K562 (cell line): ENCODE results near the gene OR11H1. TPM values are rescaled to one million over a fixed set of nuclear protein-coding genes. Genes with fewer than 3 reads are reported as not detected.
A peak's percentile ranks its signal among the peaks of the same experiment; 100 is the strongest.
"Not testable (repeated sequence)": the region's sequence is repeated elsewhere in the genome, so short reads cannot be mapped to it uniquely, and the experiment has no call there.

Source experiments
- ATAC-seq: fragments of 200-7000 bp; cut with Tn5 transposase; 3 replicates; pipeline ENCODE4 v1.9.1; 2020; ENCODE audit warnings: moderate library complexity
- BruUV-seq: library from RNA; stranded (reverse); fragments of 400-500 nt; replicated peaks from 2 replicates; lab custom pipeline; 2021; lab: Mats Ljungman, UMichigan
- CTCF ChIA-PET: fragments of 300-600 bp; formaldehyde crosslinking; extraction: SDS; loops from one replicate; lab custom pipeline; 2021; ENCODE audit warnings: low intra/inter-chr PET ratio; lab: Yijun Ruan, JAX
- POLR2A ChIA-PET: fragments of 300-600, 350-650 bp; sonication (Branson Sonifier 250); formaldehyde crosslinking; extraction: SDS; loops from one replicate; lab custom pipeline; 2021; ENCODE audit warnings: antibody characterized with exemption, inconsistent platforms; lab: Yijun Ruan, JAX
- DNase-seq, 4 experiments: peaks; one replicate each; pipeline versions ENCODE4 v3.0.0 to v3.0.0-alpha.2; 2011 to 2018; ENCODE audit warnings: low spot score in 3 of 4, mixed read lengths in 3 of 4; ENCODE audit errors: extremely low read depth in 1 of 4
- FAIRE-seq: peaks from 2 replicates; lab custom pipeline; 2011; peaks lifted over from hg19 to GRCh38; lab: Jason Lieb, UNC
- H2AFZ ChIP-seq: 2 replicates; pipeline ENCODE4 v1.6.0; 2011; ENCODE audit warnings: low read depth, low read length, control low read depth, inconsistent platforms
- H3K27ac ChIP-seq: fragments of 200-600 bp; 3 replicates; pipeline ENCODE4 v1.8.0; 2011; ENCODE audit warnings: low read depth, mild to moderate bottlenecking, control low read depth, inconsistent platforms, low read length, moderate library complexity, mixed read lengths; ENCODE audit errors: extremely low read depth
- H3K27me3 ChIP-seq, 2 experiments: fragments of 300-600 bp in 1 of 2; 2 replicates in 1 of 2; 3 replicates in 1 of 2; pipeline versions ENCODE4 v1.6.0 to v1.8.0; 2011; ENCODE audit warnings: inconsistent platforms in 2 of 2, low read length in 2 of 2, mild to moderate bottlenecking in 1 of 2, mixed read lengths in 1 of 2, moderate library complexity in 1 of 2; ENCODE audit not compliant: control insufficient read depth in 2 of 2, insufficient read depth in 2 of 2
- H3K36me3 ChIP-seq: fragments of 300-600 bp; 3 replicates; pipeline ENCODE4 v1.8.0; 2011; ENCODE audit warnings: mild to moderate bottlenecking, low read length, inconsistent platforms; ENCODE audit not compliant: control insufficient read depth, insufficient read depth
- H3K4me1 ChIP-seq, 2 experiments: fragments of 200-600 bp in 1 of 2; replicated peaks in 1 of 2; 2 replicates in 1 of 2; 3 replicates in 1 of 2; pipeline versions ENCODE4 v1.5.1 to v1.8.0; 2011; ENCODE audit warnings: inconsistent platforms in 2 of 2, low read length in 2 of 2, mild to moderate bottlenecking in 1 of 2, mixed read lengths in 1 of 2, moderate library complexity in 1 of 2; ENCODE audit not compliant: control insufficient read depth in 2 of 2, insufficient read depth in 2 of 2
- H3K4me2 ChIP-seq: 2 replicates; pipeline ENCODE4 v1.6.1; 2011; ENCODE audit warnings: low read length, control low read depth, inconsistent platforms, mixed read lengths; ENCODE audit not compliant: insufficient read depth
- H3K4me3 ChIP-seq: fragments of 200-600 bp; sonication (generic), shearing (Covaris generic); 2 replicates; pipeline ENCODE4 v1.5.1; 2016; ENCODE audit warnings: control low read depth, inconsistent platforms
- H3K79me2 ChIP-seq: fragments of 200-600 bp; 3 replicates; pipeline ENCODE4 v1.8.0; 2011; ENCODE audit warnings: low read length, inconsistent platforms; ENCODE audit not compliant: control insufficient read depth, insufficient read depth
- H3K9ac ChIP-seq, 2 experiments: 2 replicates each; pipeline versions ENCODE4 v1.6.0 to v1.6.1; 2011; ENCODE audit warnings: low read depth in 2 of 2, low read length in 2 of 2, control low read depth in 1 of 2, inconsistent platforms in 1 of 2, mild to moderate bottlenecking in 1 of 2, mixed read lengths in 1 of 2; ENCODE audit not compliant: insufficient read depth in 1 of 2
- H3K9me1 ChIP-seq: one replicate; pipeline ENCODE4 v1.6.0; 2011; ENCODE audit warnings: inconsistent platforms, mild to moderate bottlenecking, low read length, moderate library complexity; ENCODE audit not compliant: control insufficient read depth, insufficient read depth
- H3K9me3 ChIP-seq: replicated peaks from 2 replicates; pipeline ENCODE4 v1.5.1; 2011; ENCODE audit warnings: low read depth, low read length, inconsistent platforms; ENCODE audit not compliant: control insufficient read depth, insufficient read depth
- H4K20me1 ChIP-seq: replicated peaks from 2 replicates; pipeline ENCODE4 v1.6.1; 2011; ENCODE audit warnings: low read length, inconsistent platforms, mixed read lengths; ENCODE audit not compliant: control insufficient read depth, insufficient read depth
- WGBS: fragments of 100-300 bp; shearing (Covaris generic); methylation state at CpG from one replicate; pipeline ENCODE4 v1.1.6; 2016; ENCODE audit warnings: low coverage, mixed read lengths; ENCODE audit not compliant: insufficient coverage; ENCODE audit errors: missing lambda C conversion rate; 5-methylcytosine and 5-hydroxymethylcytosine counted together
- in situ Hi-C: fragments of 300-500 bp; cut with MboI; formaldehyde crosslinking; loops from 4 replicates; pipeline ENCODE4 v1.15.0; 2018; ENCODE audit warnings: inconsistent platforms, mixed read lengths
- intact Hi-C: fragments of 100-400 bp; cut with micrococcal nuclease; formaldehyde crosslinking; loops from 2 replicates; pipeline ENCODE4 v1.14.2; 2022
- polyA plus RNA-seq, 8 experiments: library from polyadenylated mRNA; depleted of rRNA in 4 of 8; stranded (reverse) in 5 of 8; unstranded in 3 of 8; fragments of >200 nt; fragmentation: Nextera tagmentation in 2 of 8; fragmentation: Illumina TruSeq in 1 of 8; extraction: Ambion mirVana in 2 of 8; extraction: Trizol in 1 of 8; gene quantifications; 2 replicates each; pipeline versions ENCODE4 v1.2.1 to v1.2.3, GENCODE V29; 2011 to 2014; ENCODE audit warnings: inconsistent platforms in 1 of 8, missing spikeins in 1 of 8
- total RNA-seq, 7 experiments: library from RNA; depleted of rRNA in 6 of 7; stranded (reverse); fragments of >200 nt in 6 of 7; fragmentation: Illumina TruSeq in 2 of 7; extraction: Trizol in 2 of 7; gene quantifications; 2 replicates each; pipeline versions ENCODE4 v1.2.1 to v1.2.3, GENCODE V29; 2011 to 2021; ENCODE audit warnings: low replicate concordance in 1 of 7

The OR11H1 gene
- total and polyA plus RNA-seq, 9 of the 15 experiments (the other 6 are each of a cell fraction or from before 2014, with no cell fraction given): not detected

- DNase-seq, H3K4me1 ChIP-seq, H3K79me2 ChIP-seq, H3K27ac ChIP-seq, H3K9me1 ChIP-seq, BruUV-seq, H3K9ac ChIP-seq, H3K36me3 ChIP-seq, in situ Hi-C loops, H3K4me3 ChIP-seq, H3K27me3 ChIP-seq, H3K4me2 ChIP-seq, CTCF ChIA-PET, H2AFZ ChIP-seq, intact Hi-C loops, H4K20me1 ChIP-seq, POLR2A ChIA-PET, FAIRE-seq, H3K9me3 ChIP-seq: not testable (repeated sequence)
- WGBS: 2% methylated on average over 7 of the region's 31 CpGs
- peak; percentile 76 for ATAC-seq
Measured at GRCh38 chr22:15553767-15554166, 25.8 kb downstream of the OR11H1 start.

GRCh38 chr22:15563461-15563860 lies 35.5 kb downstream of the OR11H1 start:
- DNase-seq: not testable (repeated sequence)

GRCh38 chr22:15565063-15565462 lies 37.1 kb downstream of the OR11H1 start:
- DNase-seq, CTCF ChIA-PET, ATAC-seq, H3K4me2 ChIP-seq, H3K9ac ChIP-seq, H4K20me1 ChIP-seq, FAIRE-seq, POLR2A ChIA-PET, H3K27me3 ChIP-seq, intact Hi-C loops, H3K36me3 ChIP-seq, BruUV-seq, H3K9me3 ChIP-seq, H3K4me3 ChIP-seq, H2AFZ ChIP-seq, in situ Hi-C loops, H3K27ac ChIP-seq, H3K79me2 ChIP-seq, H3K9me1 ChIP-seq, H3K4me1 ChIP-seq: not testable (repeated sequence)

More at GRCh38 chr22:15563461-15563860, 35.5 kb downstream of the OR11H1 start:
- FAIRE-seq, H3K27me3 ChIP-seq, in situ Hi-C loops, BruUV-seq, POLR2A ChIA-PET, H3K4me1 ChIP-seq, H3K27ac ChIP-seq, ATAC-seq, intact Hi-C loops, H3K4me3 ChIP-seq, H4K20me1 ChIP-seq, H3K4me2 ChIP-seq, CTCF ChIA-PET, H2AFZ ChIP-seq, H3K9me3 ChIP-seq, H3K36me3 ChIP-seq, H3K9me1 ChIP-seq, H3K9ac ChIP-seq, H3K79me2 ChIP-seq: not testable (repeated sequence)
- WGBS: 0% methylated on average over 4 of the region's 10 CpGs
